ENCODE measurements around the gene NEU4.
"Not testable (repeated sequence)": the region's sequence is repeated elsewhere in the genome, so short reads cannot be mapped to it uniquely, and the experiment has no call there.

Gene NEU4, protein sequence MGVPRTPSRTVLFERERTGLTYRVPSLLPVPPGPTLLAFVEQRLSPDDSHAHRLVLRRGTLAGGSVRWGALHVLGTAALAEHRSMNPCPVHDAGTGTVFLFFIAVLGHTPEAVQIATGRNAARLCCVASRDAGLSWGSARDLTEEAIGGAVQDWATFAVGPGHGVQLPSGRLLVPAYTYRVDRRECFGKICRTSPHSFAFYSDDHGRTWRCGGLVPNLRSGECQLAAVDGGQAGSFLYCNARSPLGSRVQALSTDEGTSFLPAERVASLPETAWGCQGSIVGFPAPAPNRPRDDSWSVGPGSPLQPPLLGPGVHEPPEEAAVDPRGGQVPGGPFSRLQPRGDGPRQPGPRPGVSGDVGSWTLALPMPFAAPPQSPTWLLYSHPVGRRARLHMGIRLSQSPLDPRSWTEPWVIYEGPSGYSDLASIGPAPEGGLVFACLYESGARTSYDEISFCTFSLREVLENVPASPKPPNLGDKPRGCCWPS

DNA sequence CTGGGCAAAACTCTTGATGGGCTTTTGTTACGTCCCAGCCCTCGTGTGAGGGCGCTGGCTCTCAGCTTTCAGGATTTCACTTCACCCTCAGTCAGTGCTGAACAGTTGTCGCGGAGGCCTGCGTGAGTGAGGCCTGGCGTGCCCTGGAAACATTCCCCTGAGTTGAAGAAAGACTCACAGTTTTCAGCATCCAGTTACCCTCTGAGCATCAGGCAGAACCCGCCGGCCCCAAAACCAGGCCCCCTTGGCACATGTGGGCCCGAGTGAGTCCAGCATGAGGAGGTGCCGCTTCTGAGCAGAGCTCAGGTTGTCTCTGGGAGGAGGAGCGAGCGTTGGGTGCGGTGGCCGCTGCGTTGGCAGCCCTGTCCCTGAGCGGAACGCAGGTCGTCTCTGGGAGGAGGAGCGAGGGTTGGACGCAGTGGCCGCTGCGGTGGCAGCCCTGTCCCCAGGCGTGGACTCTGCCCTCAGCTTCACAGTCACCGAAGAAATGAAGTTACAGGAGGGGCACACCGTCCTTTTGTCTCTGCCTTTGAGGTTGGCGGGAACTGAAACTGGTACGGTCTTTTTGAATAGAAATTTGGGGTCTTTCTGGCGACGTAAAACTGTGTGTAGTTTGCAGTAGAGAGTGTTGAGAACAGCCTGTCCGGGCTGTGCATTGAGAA is at the start of gene NEU4:
TSS of gene NEU4 (plus strand) at position 473 of the 662 bp plus-strand sequence. CDS start 5,292 bp downstream, outside the sequence.
- Histone ChIP-seq H3K27ac (ENCODE audit: low read depth, low read length) (no peak within 1 kb of the TSS), H3K9me3 (ENCODE audit: control insufficient read depth, insufficient read depth, low read length) (no peaks in the 10 kb centered on the region), H3K4me1 (ENCODE audit: control insufficient read depth, insufficient read depth, low read length) (peaks cover 8% of the 10 kb centered on the region), H3K9ac (ENCODE audit: low read depth, low read length) (no peak within 1 kb of the TSS), H3K4me3 (ENCODE audit: low read depth, low read length) (no peak within 1 kb of the TSS), H3K27me3 (ENCODE audit: control insufficient read depth, insufficient read depth, low read length) (peaks cover 11% of the 10 kb centered on the region), H3K36me3 (ENCODE audit: control insufficient read depth, insufficient read depth, low read length) (no peaks in the 10 kb centered on the region)

DNA sequence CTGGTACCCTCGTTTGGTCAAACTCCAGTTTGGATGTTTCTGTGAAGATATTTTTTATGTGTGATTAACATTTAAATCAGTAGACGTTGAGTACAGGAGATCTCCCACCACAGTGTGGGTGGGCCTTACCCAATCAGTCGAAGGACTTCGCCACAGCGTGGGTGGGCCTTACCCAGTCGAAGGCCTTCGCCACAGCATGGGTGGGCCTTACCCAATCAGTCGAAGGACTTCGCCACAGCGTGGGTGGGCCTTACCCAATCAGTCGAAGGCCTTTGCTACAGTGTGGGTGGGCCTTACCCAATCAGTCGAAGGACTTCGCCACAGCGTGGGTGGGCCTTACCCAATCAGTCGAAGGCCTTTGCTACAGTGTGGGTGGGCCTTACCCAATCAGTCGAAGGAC is 49.1 kb upstream of the NEU4 start:
- not testable (repeated sequence) for H3K27ac ChIP-seq (ENCODE audit: low read depth, low read length); H3K27me3 ChIP-seq (ENCODE audit: control insufficient read depth, insufficient read depth, low read length); H3K4me3 ChIP-seq (ENCODE audit: low read depth, low read length); H3K4me1 ChIP-seq (ENCODE audit: control insufficient read depth, insufficient read depth, low read length); H3K9ac ChIP-seq (ENCODE audit: low read depth, low read length); H3K9me3 ChIP-seq (ENCODE audit: control insufficient read depth, insufficient read depth, low read length)
- H3K36me3 ChIP-seq (ENCODE audit: control insufficient read depth, insufficient read depth, low read length) = peaks cover 10% of the 10 kb centered on the region; the same call in 1 of the 2 replicates

DNA sequence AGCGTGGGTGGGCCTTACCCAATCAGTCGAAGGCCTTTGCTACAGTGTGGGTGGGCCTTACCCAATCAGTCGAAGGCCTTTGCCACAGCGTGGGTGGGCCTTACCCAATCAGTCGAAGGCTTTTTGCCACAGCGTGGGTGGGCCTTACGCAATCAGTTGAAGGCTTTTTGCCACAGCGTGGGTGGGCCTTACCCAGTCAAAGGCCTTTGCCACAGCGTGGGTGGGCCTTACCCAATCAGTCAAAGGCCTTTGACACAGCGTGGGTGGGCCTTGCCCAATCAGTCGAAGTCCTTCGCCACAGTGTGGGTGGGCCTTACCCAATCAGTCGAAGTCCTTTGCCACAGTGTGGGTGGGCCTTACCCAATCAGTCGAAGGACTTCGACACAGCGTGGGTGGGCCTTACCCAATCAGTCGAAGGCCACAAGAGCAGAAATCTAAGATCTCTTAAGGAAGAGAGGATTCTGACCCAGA is 48.7 kb upstream of the NEU4 start:
- no peaks in the 10 kb centered on the region; the same call in 1 of the 2 replicates for H3K4me1 ChIP-seq (ENCODE audit: control insufficient read depth, insufficient read depth, low read length)
- no peak overlapping the region for H3K9ac ChIP-seq (ENCODE audit: low read depth, low read length)
- H3K27ac ChIP-seq (ENCODE audit: low read depth, low read length) = no peak overlapping the region
- H3K4me3 ChIP-seq (ENCODE audit: low read depth, low read length) = no peak overlapping the region
- no peaks in the 10 kb centered on the region for H3K27me3 ChIP-seq (ENCODE audit: control insufficient read depth, insufficient read depth, low read length)
- peaks cover 9% of the 10 kb centered on the region; the same call in 1 of the 2 replicates for H3K36me3 ChIP-seq (ENCODE audit: control insufficient read depth, insufficient read depth, low read length)
- H3K9me3 ChIP-seq (ENCODE audit: control insufficient read depth, insufficient read depth, low read length) = no peaks in the 10 kb centered on the region

DNA sequence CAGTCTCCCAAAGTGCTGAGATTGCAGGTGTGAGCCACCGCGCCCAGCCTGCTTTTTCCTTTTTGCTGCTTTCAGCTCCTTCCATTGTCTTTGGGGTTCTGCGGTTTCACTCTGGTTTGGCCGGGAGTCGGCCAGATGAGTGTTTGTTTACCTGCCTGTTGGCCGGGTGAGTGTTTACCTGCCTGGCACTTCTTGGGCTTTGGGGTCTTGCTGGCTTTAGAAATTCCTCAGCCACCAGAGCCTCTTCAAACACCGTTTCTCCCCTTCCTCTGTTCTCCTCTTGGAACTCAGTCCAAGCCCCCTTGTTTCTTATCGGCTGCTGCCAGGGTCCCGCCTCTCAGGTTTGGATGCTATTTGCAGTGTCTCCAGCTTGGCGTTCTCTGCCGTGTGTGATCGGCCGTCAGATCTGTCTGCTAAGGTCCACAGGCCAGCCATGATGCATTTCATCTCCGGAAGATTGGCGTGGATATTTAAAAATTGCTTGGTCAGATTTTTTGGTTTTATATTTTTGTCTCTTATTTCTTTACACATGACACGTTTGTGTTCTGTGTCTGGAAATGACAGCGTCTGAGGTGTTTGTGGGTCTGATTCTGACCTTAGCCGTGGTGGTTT is 46.6 kb upstream of the NEU4 start:
- Histone ChIP-seq H3K4me3 (ENCODE audit: low read depth, low read length) (no peak overlapping the region), H3K27me3 (ENCODE audit: control insufficient read depth, insufficient read depth, low read length) (no peaks in the 10 kb centered on the region), H3K9me3 (ENCODE audit: control insufficient read depth, insufficient read depth, low read length) (no peaks in the 10 kb centered on the region), H3K9ac (ENCODE audit: low read depth, low read length) (no peak overlapping the region), H3K27ac (ENCODE audit: low read depth, low read length) (no peak overlapping the region), H3K36me3 (ENCODE audit: control insufficient read depth, insufficient read depth, low read length) (0 out of 2 replicates have a peak, but pooled peaks cover 5% of the 10 kb centered on the region), H3K4me1 (ENCODE audit: control insufficient read depth, insufficient read depth, low read length) (no peaks in the 10 kb centered on the region; the same call in 1 of the 2 replicates)

DNA sequence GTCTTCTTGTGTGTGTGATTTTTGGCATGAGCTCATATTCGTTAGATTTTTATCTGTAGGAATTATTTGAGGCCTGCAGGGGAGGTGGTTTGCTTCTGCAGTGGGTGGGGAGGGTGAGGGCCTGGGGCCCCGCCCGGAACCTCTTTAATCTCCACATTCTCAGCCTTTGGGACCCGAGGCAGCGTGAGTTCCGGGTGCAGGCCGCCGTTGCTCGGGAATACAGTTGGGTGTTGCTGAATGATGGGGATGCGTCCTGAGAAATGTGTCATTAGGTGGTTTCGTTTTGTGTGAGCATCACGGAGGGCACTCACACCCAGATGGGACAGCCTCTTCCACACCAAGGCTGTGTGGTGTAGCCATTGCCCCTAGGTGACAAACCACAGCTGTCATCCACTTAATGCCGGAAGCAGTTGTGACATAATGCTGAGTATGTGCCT is 46.0 kb upstream of the NEU4 start:
- no peak overlapping the region for H3K4me3 ChIP-seq (ENCODE audit: low read depth, low read length)
- H3K4me1 ChIP-seq (ENCODE audit: control insufficient read depth, insufficient read depth, low read length) = no peaks in the 10 kb centered on the region; the same call in 1 of the 2 replicates
- 0 out of 2 replicates have a peak, but pooled peaks cover 5% of the 10 kb centered on the region for H3K36me3 ChIP-seq (ENCODE audit: control insufficient read depth, insufficient read depth, low read length)
- no peak overlapping the region for H3K9ac ChIP-seq (ENCODE audit: low read depth, low read length)
- H3K9me3 ChIP-seq (ENCODE audit: control insufficient read depth, insufficient read depth, low read length) = no peaks in the 10 kb centered on the region
- no peaks in the 10 kb centered on the region for H3K27me3 ChIP-seq (ENCODE audit: control insufficient read depth, insufficient read depth, low read length)
- H3K27ac ChIP-seq (ENCODE audit: low read depth, low read length) = no peak overlapping the region

DNA sequence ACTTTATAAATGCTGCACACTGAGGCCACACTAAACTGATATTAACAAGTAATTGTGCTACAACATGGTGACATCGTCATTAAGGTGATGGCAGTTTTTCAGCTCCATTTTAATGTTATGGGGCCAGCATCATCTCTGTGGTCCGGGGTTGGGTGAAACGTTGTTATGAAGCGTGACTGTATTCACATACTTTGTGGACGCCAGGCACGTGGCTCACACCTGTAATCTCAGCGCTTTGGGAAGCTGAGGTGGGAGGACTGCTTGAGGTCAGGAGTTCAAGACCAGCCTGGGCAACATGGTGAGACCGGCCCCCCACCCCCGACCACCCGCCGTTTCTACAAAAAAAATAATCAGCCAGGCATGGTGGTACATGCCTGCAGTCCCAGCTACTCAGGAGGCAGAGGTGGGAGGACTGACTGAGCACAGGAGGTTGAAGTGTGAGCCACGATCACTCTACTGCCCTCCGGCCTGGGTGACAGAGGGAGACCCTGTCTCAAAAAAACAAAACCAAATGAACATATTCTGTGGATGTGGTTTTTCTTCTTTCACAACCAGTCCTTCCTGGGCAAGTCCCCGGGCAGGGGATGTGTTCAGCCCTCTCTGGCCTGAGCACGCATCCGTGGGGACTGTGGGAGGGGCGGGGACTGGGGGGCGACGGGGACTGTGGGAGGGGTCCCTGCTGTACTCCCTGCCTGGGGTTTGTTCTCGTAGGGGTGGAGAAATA is 45.3 kb upstream of the NEU4 start:
- H3K27me3 ChIP-seq (ENCODE audit: control insufficient read depth, insufficient read depth, low read length) = no peaks in the 10 kb centered on the region
- H3K9me3 ChIP-seq (ENCODE audit: control insufficient read depth, insufficient read depth, low read length) = no peaks in the 10 kb centered on the region
- H3K27ac ChIP-seq (ENCODE audit: low read depth, low read length) = no peak overlapping the region
- H3K36me3 ChIP-seq (ENCODE audit: control insufficient read depth, insufficient read depth, low read length) = 0 out of 2 replicates have a peak, but pooled peaks cover 5% of the 10 kb centered on the region
- no peak overlapping the region for H3K9ac ChIP-seq (ENCODE audit: low read depth, low read length)
- no peaks in the 10 kb centered on the region; the same call in 1 of the 2 replicates for H3K4me1 ChIP-seq (ENCODE audit: control insufficient read depth, insufficient read depth, low read length)
- no peak overlapping the region for H3K4me3 ChIP-seq (ENCODE audit: low read depth, low read length)

DNA sequence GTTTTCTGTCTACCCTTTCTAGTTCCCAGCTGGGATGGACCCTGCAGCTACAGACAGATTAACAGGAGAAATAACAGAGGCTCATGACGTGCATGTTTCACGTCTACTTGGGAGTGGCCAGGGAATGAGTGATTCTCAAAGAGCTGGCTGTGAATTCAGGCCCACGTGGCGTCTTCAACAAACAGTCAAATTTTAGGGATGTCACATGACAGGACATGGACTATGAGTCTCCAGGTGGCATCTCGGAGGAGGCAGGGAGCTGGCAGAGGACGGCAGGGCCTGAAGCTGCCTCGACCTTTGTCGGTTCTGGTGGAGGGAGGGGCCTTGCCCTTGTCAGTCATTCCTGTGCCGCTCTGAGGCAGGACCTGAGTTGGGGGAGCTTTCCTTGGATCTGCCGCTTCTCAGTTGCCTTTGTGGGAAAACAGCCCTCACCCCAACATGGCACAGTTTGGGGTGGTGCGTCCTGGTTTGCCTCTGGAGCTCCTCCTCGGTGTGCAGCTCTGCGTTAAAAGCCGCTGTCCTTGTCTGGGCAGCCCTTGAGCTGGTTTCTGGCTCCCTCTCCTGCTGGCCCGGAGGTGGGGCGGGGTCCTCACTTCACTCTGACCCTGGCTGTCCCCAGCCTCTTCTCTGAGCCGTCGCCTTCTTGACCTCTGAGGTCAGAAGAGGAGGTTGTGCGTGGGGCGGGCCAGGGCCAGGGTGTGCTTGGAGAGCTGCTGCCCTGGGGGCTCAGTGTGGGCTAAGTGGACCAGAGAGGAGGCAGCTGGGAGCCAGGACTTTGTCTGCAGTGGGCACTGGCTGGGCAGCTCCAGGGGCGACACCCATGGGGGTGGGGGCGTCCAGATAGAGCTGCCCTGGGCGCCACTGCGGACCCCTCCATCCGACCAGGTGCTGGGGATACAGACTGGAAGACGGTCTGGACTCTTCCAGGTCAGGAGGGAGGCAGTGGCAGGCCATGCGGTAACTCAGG is 44.4 kb upstream of the NEU4 start:
- no peaks in the 10 kb centered on the region for H3K36me3 ChIP-seq (ENCODE audit: control insufficient read depth, insufficient read depth, low read length)
- H3K4me1 ChIP-seq (ENCODE audit: control insufficient read depth, insufficient read depth, low read length) = no peaks in the 10 kb centered on the region; the same call in 1 of the 2 replicates
- no peak overlapping the region for H3K27ac ChIP-seq (ENCODE audit: low read depth, low read length)
- H3K9ac ChIP-seq (ENCODE audit: low read depth, low read length) = no peak overlapping the region
- no peak overlapping the region for H3K4me3 ChIP-seq (ENCODE audit: low read depth, low read length)
- H3K9me3 ChIP-seq (ENCODE audit: control insufficient read depth, insufficient read depth, low read length) = no peaks in the 10 kb centered on the region
- H3K27me3 ChIP-seq (ENCODE audit: control insufficient read depth, insufficient read depth, low read length) = no peaks in the 10 kb centered on the region

DNA sequence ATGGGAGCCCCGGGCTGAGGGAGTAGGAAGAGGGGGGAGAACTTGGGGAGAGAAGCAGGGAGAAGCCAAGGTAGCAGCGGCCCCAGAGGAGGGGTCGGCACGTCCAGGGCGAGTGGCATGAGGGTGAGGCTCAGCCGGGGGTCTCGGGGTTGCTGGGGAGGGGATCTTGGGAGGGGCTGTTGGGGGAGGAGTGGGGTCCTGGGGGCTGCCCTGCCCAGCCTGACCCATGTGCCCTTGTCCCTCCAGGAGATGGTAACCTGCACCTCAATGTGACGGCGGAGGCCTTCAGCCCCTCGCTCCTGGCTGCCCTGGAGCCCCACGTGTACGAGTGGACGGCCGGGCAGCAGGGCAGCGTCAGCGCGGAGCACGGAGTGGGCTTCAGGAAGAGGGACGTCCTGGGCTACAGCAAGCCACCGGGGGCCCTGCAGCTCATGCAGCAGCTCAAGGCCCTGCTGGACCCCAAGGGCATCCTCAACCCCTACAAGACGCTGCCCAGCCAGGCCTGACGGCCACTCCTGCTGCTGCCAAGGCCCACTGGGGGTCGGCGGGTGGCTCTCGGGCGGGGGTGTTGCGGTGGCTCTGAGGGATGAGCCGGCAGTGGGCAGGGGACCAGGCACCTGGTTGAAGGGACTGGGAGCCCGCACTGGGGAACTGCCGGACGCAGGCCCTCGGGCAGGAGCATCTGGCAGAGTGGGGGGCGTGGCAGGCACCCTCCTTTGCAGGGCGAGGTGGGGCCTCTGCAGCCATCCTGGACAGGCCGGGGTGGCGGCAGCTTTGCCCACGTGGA is 41.3 kb upstream of the NEU4 start:
- H3K27me3 ChIP-seq (ENCODE audit: control insufficient read depth, insufficient read depth, low read length) = no peaks in the 10 kb centered on the region
- no peak overlapping the region for H3K4me3 ChIP-seq (ENCODE audit: low read depth, low read length)
- no peak overlapping the region for H3K9ac ChIP-seq (ENCODE audit: low read depth, low read length)
- H3K9me3 ChIP-seq (ENCODE audit: control insufficient read depth, insufficient read depth, low read length) = no peaks in the 10 kb centered on the region
- no peak overlapping the region for H3K27ac ChIP-seq (ENCODE audit: low read depth, low read length)
- H3K36me3 ChIP-seq (ENCODE audit: control insufficient read depth, insufficient read depth, low read length) = no peaks in the 10 kb centered on the region
- H3K4me1 ChIP-seq (ENCODE audit: control insufficient read depth, insufficient read depth, low read length) = peaks cover 11% of the 10 kb centered on the region

DNA sequence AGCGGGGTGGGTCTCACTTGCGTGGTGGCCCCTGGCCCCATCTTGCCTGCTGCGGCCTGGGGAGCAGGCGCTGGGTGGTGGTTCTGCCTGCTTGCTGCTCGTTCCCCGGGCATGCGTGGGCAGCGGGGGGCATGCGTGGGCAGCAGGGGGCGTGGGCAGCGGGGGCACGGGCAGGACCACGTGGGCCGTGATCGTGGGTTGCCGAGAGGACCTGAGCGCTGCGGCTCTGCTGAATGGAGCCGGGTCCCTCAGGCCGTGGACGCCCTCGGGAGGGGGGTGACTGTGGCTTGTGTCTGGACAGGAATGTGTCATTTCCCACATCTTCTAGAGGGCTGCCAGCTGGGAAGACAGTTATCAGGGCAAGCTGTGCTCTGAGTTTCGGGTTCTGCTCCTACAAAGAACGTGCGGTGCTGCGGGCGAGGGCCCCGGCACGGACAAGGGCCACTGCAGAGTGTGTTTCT is 40.7 kb upstream of the NEU4 start:
- no peak overlapping the region for H3K9ac ChIP-seq (ENCODE audit: low read depth, low read length)
- H3K27me3 ChIP-seq (ENCODE audit: control insufficient read depth, insufficient read depth, low read length) = no peaks in the 10 kb centered on the region
- no peak overlapping the region for H3K27ac ChIP-seq (ENCODE audit: low read depth, low read length)
- no peaks in the 10 kb centered on the region for H3K9me3 ChIP-seq (ENCODE audit: control insufficient read depth, insufficient read depth, low read length)
- H3K4me3 ChIP-seq (ENCODE audit: low read depth, low read length) = no peak overlapping the region
- no peaks in the 10 kb centered on the region for H3K36me3 ChIP-seq (ENCODE audit: control insufficient read depth, insufficient read depth, low read length)
- H3K4me1 ChIP-seq (ENCODE audit: control insufficient read depth, insufficient read depth, low read length) = peaks cover 11% of the 10 kb centered on the region
